ENCODE data around the gene NTRK1.

Gene NTRK1

DNA sequence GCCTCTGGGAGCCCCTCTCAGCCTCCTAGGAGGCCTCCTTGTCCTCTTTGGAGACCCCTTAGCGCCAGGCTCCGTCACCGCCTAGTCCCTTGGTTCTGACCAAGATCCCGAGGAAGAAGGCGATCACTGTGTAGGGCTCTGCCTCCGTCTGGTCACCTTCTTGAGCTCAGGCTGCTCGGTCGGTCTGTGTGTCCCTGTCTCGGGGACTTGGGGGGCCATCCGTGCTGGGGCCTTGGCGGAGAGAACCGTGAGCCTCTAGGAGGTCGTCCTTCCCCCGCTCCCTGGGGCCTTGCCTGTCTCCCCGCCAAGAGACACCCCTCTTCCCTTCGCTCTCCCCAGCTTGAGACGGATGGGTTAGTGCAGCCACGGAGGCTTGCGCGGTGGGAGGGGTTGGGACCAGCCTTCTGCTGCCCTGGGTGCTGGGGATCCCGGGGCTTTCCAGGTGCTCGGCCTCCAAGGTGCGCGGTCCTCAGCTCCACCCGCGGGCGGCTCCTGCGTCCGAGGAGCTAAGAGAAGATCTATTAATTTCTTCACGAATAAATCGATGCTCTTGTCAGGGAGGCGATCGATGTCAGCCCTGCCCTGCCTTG is 1.0 kb upstream of the NTRK1 start:
- peaks cover 20% of the 10 kb centered on the region for H3K4me1 Mint-ChIP-seq
- H3K4me3 Mint-ChIP-seq = peak overlapping the region; percentile 61
- H3K27me3 Mint-ChIP-seq = peaks cover 80% of the 10 kb centered on the region
- H3K27ac Mint-ChIP-seq = no peak overlapping the region
- H3K9me3 Mint-ChIP-seq = no peaks in the 10 kb centered on the region
- no peaks in the 10 kb centered on the region for H3K36me3 Mint-ChIP-seq
- peak; percentile 6 for ATAC-seq

GRCh38 chr1:156860113-156860627 is 495 bp upstream of the NTRK1 start:
- H3K36me3 Mint-ChIP-seq = no peaks in the 10 kb centered on the region
- H3K9me3 Mint-ChIP-seq = no peaks in the 10 kb centered on the region
- ATAC-seq = peak; percentile 55
- peak overlapping the region; percentile 61 for H3K4me3 Mint-ChIP-seq
- no peak overlapping the region for H3K27ac Mint-ChIP-seq
- peaks cover 81% of the 10 kb centered on the region for H3K27me3 Mint-ChIP-seq
- H3K4me1 Mint-ChIP-seq = peaks cover 20% of the 10 kb centered on the region

GRCh38 chr1:156862584-156862983 is 1.9 kb downstream of the NTRK1 start:
- no peak overlapping the region for H3K27ac Mint-ChIP-seq
- H3K27me3 Mint-ChIP-seq = peaks cover 87% of the 10 kb centered on the region
- H3K4me3 Mint-ChIP-seq = no peak overlapping the region
- no peaks in the 10 kb centered on the region for H3K36me3 Mint-ChIP-seq
- ATAC-seq = no peak
- H3K4me1 Mint-ChIP-seq = peaks cover 26% of the 10 kb centered on the region
- no peaks in the 10 kb centered on the region for H3K9me3 Mint-ChIP-seq

DNA sequence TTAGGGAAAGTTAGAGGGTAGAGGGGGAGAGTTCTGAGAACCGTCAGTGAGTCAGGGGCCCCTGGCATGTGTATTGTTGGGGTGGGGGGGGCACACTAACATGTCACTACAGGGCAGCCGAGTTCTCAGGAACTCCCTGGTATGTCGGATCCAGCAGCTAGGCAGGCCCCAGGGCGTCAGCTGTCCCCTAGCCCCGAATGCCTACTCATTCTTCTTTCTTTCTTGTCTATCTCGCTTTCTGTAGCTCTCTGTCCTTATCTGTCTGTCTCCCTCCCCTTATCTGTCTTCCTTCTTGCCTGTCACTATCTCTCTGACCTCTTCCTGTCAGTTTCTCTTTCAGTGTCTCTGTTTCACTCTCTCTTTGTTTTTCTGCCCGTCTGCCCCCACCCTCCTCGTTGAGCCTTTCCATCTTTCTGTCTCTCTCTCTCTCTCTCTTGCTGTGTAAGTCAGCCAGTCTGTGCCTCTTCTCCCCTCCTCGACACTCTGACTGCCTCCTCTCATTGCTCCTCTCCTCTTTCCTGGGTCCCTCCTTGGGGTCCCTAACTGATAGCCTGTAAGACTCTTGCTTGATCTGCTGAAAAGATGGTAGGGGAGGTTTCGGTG is 2.4 kb downstream of the NTRK1 start:
- H3K4me3 Mint-ChIP-seq = no peak overlapping the region
- no peaks in the 10 kb centered on the region for H3K9me3 Mint-ChIP-seq
- no peak overlapping the region for H3K27ac Mint-ChIP-seq
- no peaks in the 10 kb centered on the region for H3K36me3 Mint-ChIP-seq
- ATAC-seq = no peak
- H3K4me1 Mint-ChIP-seq = peaks cover 26% of the 10 kb centered on the region
- H3K27me3 Mint-ChIP-seq = peaks cover 87% of the 10 kb centered on the region

DNA sequence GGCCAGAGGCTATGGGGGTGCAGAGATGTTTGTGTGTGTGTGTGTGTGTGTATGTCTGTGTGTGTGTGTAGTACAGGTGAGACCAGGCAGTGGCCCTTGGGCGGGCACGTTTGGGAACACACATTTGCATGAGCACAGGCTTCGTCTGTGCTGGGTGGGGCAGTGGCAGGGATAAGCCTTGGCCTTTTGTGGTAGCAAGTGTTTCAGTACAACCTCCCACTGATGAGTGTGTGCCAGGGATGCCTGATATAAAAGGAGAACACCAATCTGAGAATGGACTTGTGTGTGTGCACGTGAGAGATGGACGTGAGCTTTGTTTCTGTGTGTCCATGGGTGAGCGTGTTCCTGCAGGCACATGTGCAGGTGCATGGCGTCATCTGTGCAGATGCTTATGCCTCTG is 3.0 kb downstream of the NTRK1 start:
- no peaks in the 10 kb centered on the region for H3K36me3 Mint-ChIP-seq
- H3K27ac Mint-ChIP-seq = no peak overlapping the region
- peaks cover 26% of the 10 kb centered on the region for H3K4me1 Mint-ChIP-seq
- peaks cover 87% of the 10 kb centered on the region for H3K27me3 Mint-ChIP-seq
- H3K9me3 Mint-ChIP-seq = no peaks in the 10 kb centered on the region
- ATAC-seq = no peak
- no peak overlapping the region for H3K4me3 Mint-ChIP-seq

GRCh38 chr1:156864796-156865195 is 4.1 kb downstream of the NTRK1 start:
- Mint-ChIP-seq H3K27me3 (peaks cover 90% of the 10 kb centered on the region), H3K4me1 (peaks cover 21% of the 10 kb centered on the region), H3K9me3 (no peaks in the 10 kb centered on the region), H3K4me3 (no peak overlapping the region), H3K36me3 (no peaks in the 10 kb centered on the region), H3K27ac (no peak overlapping the region)
- no peak for ATAC-seq

DNA sequence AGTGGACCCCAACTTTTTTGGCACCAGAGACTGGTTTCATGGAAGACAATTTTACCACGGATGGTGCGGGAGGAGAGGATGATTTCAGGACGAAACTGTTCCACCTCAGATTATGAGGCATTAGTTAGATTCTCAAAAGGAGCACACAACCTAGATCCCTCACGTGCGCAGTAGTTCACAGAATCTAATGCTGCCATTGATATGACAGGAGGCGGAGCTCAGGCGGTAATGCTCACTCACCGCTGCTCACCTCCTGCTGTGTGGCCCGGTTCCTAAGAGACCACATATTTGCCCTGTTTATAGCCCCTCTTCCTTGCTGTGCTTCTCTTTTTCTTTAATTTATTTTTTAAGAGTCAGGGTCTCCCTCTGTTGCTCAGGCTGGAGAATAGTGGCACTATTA is 4.6 kb downstream of the NTRK1 start:
- Mint-ChIP-seq H3K4me1 (peaks cover 17% of the 10 kb centered on the region), H3K27me3 (peaks cover 90% of the 10 kb centered on the region), H3K9me3 (no peaks in the 10 kb centered on the region), H3K36me3 (no peaks in the 10 kb centered on the region), H3K27ac (no peak overlapping the region), H3K4me3 (no peak overlapping the region)
- no peak for ATAC-seq

DNA sequence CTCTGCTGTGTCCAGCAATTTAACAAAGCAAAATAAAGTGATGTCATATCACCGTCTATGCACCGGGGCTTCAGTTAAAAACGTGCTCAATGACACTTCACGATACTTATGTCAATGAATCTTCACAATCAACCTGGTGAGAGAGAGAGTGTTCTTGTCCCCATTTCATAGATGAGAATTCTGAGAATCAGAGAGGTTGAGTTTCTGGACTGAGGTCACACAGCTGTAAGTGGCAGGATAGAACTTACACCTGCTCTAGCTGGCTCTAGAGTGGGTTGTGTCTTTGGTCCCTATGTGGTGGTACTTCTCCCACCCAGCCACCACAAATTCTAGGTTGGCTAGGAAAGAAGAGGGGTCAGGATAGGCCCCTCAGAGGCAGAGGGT is 5.2 kb downstream of the NTRK1 start:
- Mint-ChIP-seq H3K9me3 (no peaks in the 10 kb centered on the region), H3K4me1 (peaks cover 13% of the 10 kb centered on the region), H3K27me3 (peaks cover 89% of the 10 kb centered on the region), H3K36me3 (no peaks in the 10 kb centered on the region), H3K27ac (no peak overlapping the region), H3K4me3 (no peak overlapping the region)
- ATAC-seq = no peak

GRCh38 chr1:156866249-156866909 is 5.7 kb downstream of the NTRK1 start:
- peaks cover 13% of the 10 kb centered on the region for H3K4me1 Mint-ChIP-seq
- H3K36me3 Mint-ChIP-seq = no peaks in the 10 kb centered on the region
- no peak overlapping the region for H3K4me3 Mint-ChIP-seq
- H3K27ac Mint-ChIP-seq = no peak overlapping the region
- ATAC-seq = peak; percentile 3
- no peaks in the 10 kb centered on the region for H3K9me3 Mint-ChIP-seq
- peaks cover 86% of the 10 kb centered on the region for H3K27me3 Mint-ChIP-seq

GRCh38 chr1:156868341-156868740 is 7.7 kb downstream of the NTRK1 start:
- no peaks in the 10 kb centered on the region for H3K9me3 Mint-ChIP-seq
- H3K27me3 Mint-ChIP-seq = peaks cover 80% of the 10 kb centered on the region
- no peak for ATAC-seq
- H3K4me3 Mint-ChIP-seq = no peak overlapping the region
- H3K4me1 Mint-ChIP-seq = peaks cover 9% of the 10 kb centered on the region
- H3K36me3 Mint-ChIP-seq = no peaks in the 10 kb centered on the region
- H3K27ac Mint-ChIP-seq = no peak overlapping the region

GRCh38 chr1:156869455-156869854 is 8.8 kb downstream of the NTRK1 start:
- H3K27me3 Mint-ChIP-seq = peaks cover 80% of the 10 kb centered on the region
- no peaks in the 10 kb centered on the region for H3K9me3 Mint-ChIP-seq
- H3K27ac Mint-ChIP-seq = no peak overlapping the region
- no peak for ATAC-seq
- peaks cover 7% of the 10 kb centered on the region for H3K4me1 Mint-ChIP-seq
- no peaks in the 10 kb centered on the region for H3K36me3 Mint-ChIP-seq
- H3K4me3 Mint-ChIP-seq = no peak overlapping the region

DNA sequence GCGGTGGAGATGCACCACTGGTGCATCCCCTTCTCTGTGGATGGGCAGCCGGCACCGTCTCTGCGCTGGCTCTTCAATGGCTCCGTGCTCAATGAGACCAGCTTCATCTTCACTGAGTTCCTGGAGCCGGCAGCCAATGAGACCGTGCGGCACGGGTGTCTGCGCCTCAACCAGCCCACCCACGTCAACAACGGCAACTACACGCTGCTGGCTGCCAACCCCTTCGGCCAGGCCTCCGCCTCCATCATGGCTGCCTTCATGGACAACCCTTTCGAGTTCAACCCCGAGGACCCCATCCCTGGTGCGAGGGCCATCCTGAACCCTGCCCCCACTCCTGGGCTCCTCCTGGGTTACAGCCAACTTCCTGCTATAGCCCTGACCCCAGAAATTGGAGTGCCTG is 13.0 kb downstream of the NTRK1 start:
- Mint-ChIP-seq H3K27ac (no peak overlapping the region), H3K9me3 (no peaks in the 10 kb centered on the region), H3K36me3 (no peaks in the 10 kb centered on the region), H3K4me1 (no peaks in the 10 kb centered on the region), H3K27me3 (peaks cover 77% of the 10 kb centered on the region), H3K4me3 (no peak overlapping the region)
- no peak for ATAC-seq

- Mint-ChIP-seq H3K4me1 (no peaks in the 10 kb centered on the region), H3K27me3 (peaks cover 77% of the 10 kb centered on the region), H3K9me3 (no peaks in the 10 kb centered on the region), H3K36me3 (no peaks in the 10 kb centered on the region), H3K4me3 (no peak overlapping the region), H3K27ac (no peak overlapping the region)
- no peak for ATAC-seq
These were observed 13.5 kb downstream of the NTRK1 start for GRCh38 chr1:156874142-156874541.

GRCh38 chr1:156874572-156875340 is 14.1 kb downstream of the NTRK1 start:
- Mint-ChIP-seq H3K9me3 (no peaks in the 10 kb centered on the region), H3K4me1 (no peaks in the 10 kb centered on the region), H3K27ac (no peak overlapping the region), H3K36me3 (no peaks in the 10 kb centered on the region), H3K4me3 (no peak overlapping the region), H3K27me3 (peaks cover 75% of the 10 kb centered on the region)
- ATAC-seq = no peak

DNA sequence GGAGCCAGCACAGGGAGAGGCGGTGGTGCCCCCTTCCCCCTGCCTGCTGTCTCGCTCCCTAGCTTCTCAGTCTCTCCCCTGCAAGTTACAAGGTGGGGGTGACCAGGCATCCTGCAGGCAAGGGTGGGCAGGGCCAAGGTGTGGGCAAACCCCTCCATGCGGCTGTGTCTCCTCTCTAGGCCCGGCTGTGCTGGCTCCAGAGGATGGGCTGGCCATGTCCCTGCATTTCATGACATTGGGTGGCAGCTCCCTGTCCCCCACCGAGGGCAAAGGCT is 14.6 kb downstream of the NTRK1 start:
- no peaks in the 10 kb centered on the region for H3K36me3 Mint-ChIP-seq
- H3K4me3 Mint-ChIP-seq = no peak overlapping the region
- ATAC-seq = no peak
- H3K27ac Mint-ChIP-seq = no peak overlapping the region
- peaks cover 75% of the 10 kb centered on the region for H3K27me3 Mint-ChIP-seq
- no peaks in the 10 kb centered on the region for H3K9me3 Mint-ChIP-seq
- H3K4me1 Mint-ChIP-seq = no peaks in the 10 kb centered on the region

Measured in stimulated activated memory B cell treated with anti-CD40 and anti-IgM and Interleukin-4, amounts not matched to agents 10 μg/mL and 1 μg/mL and 100 μg/mL, for 72 hours (primary cell).